Brain microvascular endothelial cell (primary cell): ENCODE results near the gene DVL2.
A peak's percentile ranks its signal among the peaks of the same experiment; 100 is the strongest.

Source experiments
- DNase-seq: peaks from one replicate; pipeline ENCODE4 v3.0.0-alpha.2; 2020
- H3K27ac ChIP-seq: fragments of 250-450 bp; sonication (Bioruptor Pico); 2 replicates; pipeline ENCODE4 v1.5.1; 2020; ENCODE audit warnings: mild to moderate bottlenecking, moderate library complexity
- H3K27me3 ChIP-seq: fragments of 250-450 bp; sonication (Bioruptor Pico); replicated peaks from 2 replicates; pipeline ENCODE4 v1.5.1; 2020; ENCODE audit warnings: mild to moderate bottlenecking
- H3K36me3 ChIP-seq: fragments of 250-450 bp; sonication (Bioruptor Pico); replicated peaks from 2 replicates; pipeline ENCODE4 v1.5.1; 2020; ENCODE audit warnings: mild to moderate bottlenecking
- H3K4me3 ChIP-seq: 2 replicates; pipeline ENCODE4 v1.5.1; 2011; ENCODE audit warnings: low read depth, mild to moderate bottlenecking, control low read depth, low read length, moderate library complexity
- in situ Hi-C: cut with HindIII; loops from 2 replicates; pipeline ENCODE4 v1.10.0; 2017; ENCODE audit warnings: low sequenced_read_pairs, low pct_ligation_motif_present
- TF ChIP-seq, protein P1 (sequence below): IDR thresholded peaks from 2 replicates; pipeline ENCODE4 v1.5.1; 2011; ENCODE audit warnings: low read depth, mild to moderate bottlenecking, moderate library complexity, low read length, control low read depth, inconsistent platforms; ENCODE audit errors: missing control alignments

The DVL2 gene

DNA sequence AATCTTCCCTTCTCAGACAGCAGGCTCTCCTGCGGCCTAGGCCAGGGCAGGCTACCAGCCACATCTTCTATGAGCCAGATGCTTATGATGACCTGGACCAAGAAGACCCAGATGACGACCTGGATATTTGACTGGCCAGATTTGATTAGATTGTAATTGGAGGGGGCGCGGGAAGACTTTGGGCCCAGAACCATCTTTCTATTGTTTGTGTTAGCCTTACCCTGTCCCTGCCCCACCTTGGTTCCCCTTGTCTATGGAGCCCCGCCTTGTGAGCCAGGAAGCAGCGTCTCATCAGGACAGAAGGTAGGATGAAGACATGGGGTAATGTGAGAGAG lies 25.2 kb upstream of the DVL2 start:
- Histone ChIP-seq H3K4me3 (no peak overlapping the region), H3K27ac (no peak overlapping the region), H3K27me3 (no peaks in the 10 kb centered on the region), H3K36me3 (peaks cover 39% of the 10 kb centered on the region)
- no peak for DNase-seq
- in situ Hi-C loops = no loop called here
- TF ChIP-seq, protein P1, sequence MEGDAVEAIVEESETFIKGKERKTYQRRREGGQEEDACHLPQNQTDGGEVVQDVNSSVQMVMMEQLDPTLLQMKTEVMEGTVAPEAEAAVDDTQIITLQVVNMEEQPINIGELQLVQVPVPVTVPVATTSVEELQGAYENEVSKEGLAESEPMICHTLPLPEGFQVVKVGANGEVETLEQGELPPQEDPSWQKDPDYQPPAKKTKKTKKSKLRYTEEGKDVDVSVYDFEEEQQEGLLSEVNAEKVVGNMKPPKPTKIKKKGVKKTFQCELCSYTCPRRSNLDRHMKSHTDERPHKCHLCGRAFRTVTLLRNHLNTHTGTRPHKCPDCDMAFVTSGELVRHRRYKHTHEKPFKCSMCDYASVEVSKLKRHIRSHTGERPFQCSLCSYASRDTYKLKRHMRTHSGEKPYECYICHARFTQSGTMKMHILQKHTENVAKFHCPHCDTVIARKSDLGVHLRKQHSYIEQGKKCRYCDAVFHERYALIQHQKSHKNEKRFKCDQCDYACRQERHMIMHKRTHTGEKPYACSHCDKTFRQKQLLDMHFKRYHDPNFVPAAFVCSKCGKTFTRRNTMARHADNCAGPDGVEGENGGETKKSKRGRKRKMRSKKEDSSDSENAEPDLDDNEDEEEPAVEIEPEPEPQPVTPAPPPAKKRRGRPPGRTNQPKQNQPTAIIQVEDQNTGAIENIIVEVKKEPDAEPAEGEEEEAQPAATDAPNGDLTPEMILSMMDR = no peak

DNA sequence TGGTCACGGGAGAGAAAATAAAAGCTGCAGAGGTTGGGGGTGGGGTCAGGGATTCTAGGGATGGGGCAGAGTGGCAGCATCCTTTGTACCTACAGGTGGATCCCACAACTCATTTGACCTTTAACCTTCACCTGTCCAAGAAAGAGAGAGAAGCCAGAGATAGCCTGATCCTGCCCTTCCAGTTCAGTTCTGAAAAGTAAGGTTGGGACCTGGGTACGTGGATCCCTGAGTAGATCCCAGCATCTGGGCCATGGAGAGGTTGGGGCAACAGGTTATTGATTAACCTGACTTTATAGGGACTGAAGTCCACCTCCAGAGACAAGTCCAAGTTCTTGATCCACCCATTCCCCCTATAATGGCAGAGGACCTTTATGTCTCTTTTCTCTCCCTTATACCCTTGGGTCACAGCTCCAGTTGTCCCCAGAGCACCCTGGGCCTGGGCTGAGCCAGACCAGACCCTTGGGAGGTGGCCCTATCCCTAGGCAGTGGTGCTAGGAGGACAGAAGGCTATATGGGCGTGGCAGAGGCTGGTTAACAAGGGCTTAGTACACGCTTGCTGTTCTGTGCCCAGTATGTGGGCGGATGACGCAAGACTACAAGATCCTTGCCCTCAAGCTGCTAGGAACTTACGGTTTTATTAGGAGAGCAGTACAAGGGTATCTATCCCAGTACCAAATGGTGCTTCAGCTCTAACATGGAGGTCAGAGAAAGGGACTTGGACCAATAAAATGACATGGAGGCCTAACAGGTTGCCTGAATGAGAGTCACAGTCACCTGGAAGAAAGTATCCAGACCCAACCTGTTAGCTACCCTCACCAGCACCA lies 24.6 kb upstream of the DVL2 start:
- DNase-seq = no peak
- Histone ChIP-seq H3K4me3 (no peak overlapping the region), H3K27ac (no peak overlapping the region)

DNA sequence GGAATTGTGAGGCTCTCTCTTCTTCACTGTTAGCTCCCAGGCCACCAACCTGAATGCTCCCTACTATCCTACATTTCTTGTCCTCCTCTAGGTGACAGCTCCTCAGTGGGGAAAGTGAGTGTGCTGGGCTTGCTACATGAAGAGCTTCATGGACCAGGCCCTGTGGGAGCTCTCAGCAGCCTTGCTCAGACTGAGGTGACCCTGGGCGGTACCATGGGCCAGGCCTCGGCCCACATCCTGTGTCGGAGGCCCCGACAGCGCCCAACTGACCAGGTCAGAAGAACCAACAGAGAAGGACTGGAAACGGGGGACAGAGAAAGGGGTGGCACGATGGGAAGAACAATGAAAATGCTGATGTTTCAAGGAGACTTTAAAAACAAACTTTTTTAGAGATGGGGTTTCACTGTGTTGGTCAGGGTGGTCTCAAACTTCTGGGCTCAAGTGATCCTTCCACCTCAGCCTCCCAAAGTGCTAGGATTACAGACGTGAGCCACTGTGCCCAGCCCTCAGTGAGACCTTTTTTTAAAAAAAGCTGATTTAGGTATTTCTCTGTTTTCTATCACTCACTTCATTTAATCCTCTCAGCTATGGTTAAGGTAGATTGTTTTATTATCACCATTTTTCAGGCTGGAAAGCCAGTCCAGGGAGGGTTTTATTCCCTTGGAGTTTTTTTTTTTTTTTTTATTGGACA lies 22.6 kb upstream of the DVL2 start:
- no peak overlapping the region for H3K27ac ChIP-seq
- H3K36me3 ChIP-seq = peaks cover 45% of the 10 kb centered on the region
- H3K4me3 ChIP-seq = no peak overlapping the region
- in situ Hi-C loops = no loop called here
- no peak for DNase-seq
- H3K27me3 ChIP-seq = no peaks in the 10 kb centered on the region
- TF ChIP-seq, protein P1 = no peak

More for the DNA sequence above, 24.6 kb upstream of the DVL2 start:
- in situ Hi-C loops = no loop called here
- TF ChIP-seq, protein P1 = no peak
- H3K36me3 ChIP-seq = peaks cover 44% of the 10 kb centered on the region
- no peaks in the 10 kb centered on the region for H3K27me3 ChIP-seq

DNA sequence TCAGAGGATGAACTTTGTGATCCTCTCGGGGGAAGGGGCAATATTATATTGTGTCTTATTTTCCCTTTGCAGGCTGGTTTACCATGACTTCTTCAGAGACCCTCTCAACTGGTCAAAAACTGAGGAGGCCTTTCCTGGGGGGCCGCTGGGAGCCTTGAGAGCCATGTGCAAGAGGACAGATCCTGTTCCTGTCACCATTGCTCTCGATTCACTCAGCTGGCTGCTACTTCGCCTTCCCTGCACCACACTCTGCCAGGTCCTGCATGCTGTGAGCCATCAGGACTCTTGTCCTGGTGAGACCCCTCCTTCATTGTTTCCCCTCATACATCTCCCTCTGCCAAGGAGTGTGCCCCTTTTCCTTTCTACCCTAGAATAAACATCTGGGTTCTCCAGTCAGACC lies 20.2 kb upstream of the DVL2 start:
- Histone ChIP-seq H3K36me3 (peaks cover 45% of the 10 kb centered on the region), H3K27me3 (no peaks in the 10 kb centered on the region), H3K4me3 (no peak overlapping the region), H3K27ac (no peak overlapping the region)
- DNase-seq = no peak
- in situ Hi-C loops = no loop called here
- TF ChIP-seq, protein P1 = no peak

DNA sequence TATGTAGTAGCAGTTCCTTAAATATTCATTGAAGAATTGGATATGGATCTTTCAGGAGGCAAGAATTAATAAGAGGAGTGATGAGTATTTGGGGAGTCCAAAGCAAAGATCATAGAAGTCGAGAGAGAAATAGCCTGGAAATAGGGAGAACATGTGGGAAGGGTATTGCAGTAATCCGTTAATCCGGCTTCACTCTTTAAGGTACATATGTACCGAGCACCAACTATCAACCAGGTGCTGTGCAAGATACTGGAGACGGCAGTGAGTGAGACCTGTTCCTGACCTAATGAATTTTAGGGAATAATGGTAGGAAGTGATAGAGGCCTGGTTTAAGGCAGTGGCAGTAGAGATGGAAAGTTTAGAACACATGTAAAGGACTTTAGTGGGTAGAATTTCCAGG lies 18.8 kb upstream of the DVL2 start:
- in situ Hi-C loops = no loop called here
- TF ChIP-seq, protein P1 = no peak
- peaks cover 33% of the 10 kb centered on the region for H3K36me3 ChIP-seq
- no peak overlapping the region for H3K27ac ChIP-seq
- no peaks in the 10 kb centered on the region for H3K27me3 ChIP-seq
- no peak for DNase-seq
- peak overlapping the region; percentile 94 for H3K4me3 ChIP-seq
